HepG2 (cell line): ENCODE measurements around the gene NRN1L. TPM values are rescaled to one million over a fixed set of nuclear protein-coding genes. Genes with fewer than 3 reads are reported as not detected.

Experiments used
- HMG20A ChIP-seq: IDR thresholded peaks from 2 replicates; pipeline ENCODE4 v1.6.1; 2016; ENCODE audit warnings: borderline replicate concordance
- HOXA9 ChIP-seq: sonication (generic); formaldehyde crosslinking; IDR thresholded peaks from 2 replicates; pipeline ENCODE4 v1.8.1; 2022; ENCODE audit warnings: missing genetic modification reagents, mild to moderate bottlenecking, moderate library complexity, borderline replicate concordance
- MED13 ChIP-seq: sonication (generic); formaldehyde crosslinking; IDR thresholded peaks from 2 replicates; pipeline ENCODE4 v1.5.0; 2020; ENCODE audit warnings: missing genetic modification reagents
- NFKBIZ ChIP-seq: IDR thresholded peaks from 2 replicates; pipeline ENCODE4 v1.6.1; 2018; ENCODE audit warnings: missing genetic modification reagents, missing compliant biosample characterization
- NR2F2 ChIP-seq: IDR thresholded peaks from 2 replicates; pipeline ENCODE4 v1.6.1; 2012; ENCODE audit warnings: low read depth, inconsistent platforms, borderline replicate concordance
- RARG ChIP-seq: sonication (generic); formaldehyde crosslinking; IDR thresholded peaks from 2 replicates; pipeline ENCODE4 v1.4.0; 2020; ENCODE audit warnings: low read depth, mild to moderate bottlenecking, missing genetic modification reagents
- SMAD1 ChIP-seq: sonication (generic); formaldehyde crosslinking; IDR thresholded peaks from 2 replicates; pipeline ENCODE4 v1.4.0; 2020; ENCODE audit warnings: missing genetic modification reagents, low read depth, mild to moderate bottlenecking, borderline replicate concordance
- TEAD2 ChIP-seq: sonication (generic); formaldehyde crosslinking; IDR thresholded peaks from 2 replicates; pipeline ENCODE4 v1.9.0; 2021; ENCODE audit warnings: missing genetic modification reagents
- ZFP91 ChIP-seq: sonication (generic); formaldehyde crosslinking; IDR thresholded peaks from 2 replicates; pipeline ENCODE4 v1.9.0; 2022; ENCODE audit warnings: missing genetic modification reagents, mild to moderate bottlenecking, borderline replicate concordance
- ZKSCAN8 ChIP-seq: IDR thresholded peaks from 2 replicates; pipeline ENCODE4 v1.6.1; 2016; ENCODE audit warnings: borderline replicate concordance, missing genetic modification reagents, missing compliant biosample characterization
- ZMAT3 ChIP-seq: sonication (generic); formaldehyde crosslinking; conservative IDR thresholded peaks from 2 replicates; pipeline ENCODE4 v1.7.0; 2021; ENCODE audit warnings: missing genetic modification reagents
- ZNF205 ChIP-seq: IDR thresholded peaks from 2 replicates; pipeline ENCODE4 v1.6.1; 2018; ENCODE audit warnings: missing biosample characterization, missing genetic modification reagents
- ZNF274 ChIP-seq: sonication (generic); formaldehyde crosslinking; IDR thresholded peaks from 2 replicates; pipeline ENCODE4 v1.5.1; 2020; ENCODE audit warnings: mild to moderate bottlenecking, missing genetic modification reagents
- ZNF276 ChIP-seq: sonication (generic); formaldehyde crosslinking; IDR thresholded peaks from 2 replicates; pipeline ENCODE4 v1.4.0; 2020; ENCODE audit warnings: mild to moderate bottlenecking, low read depth, missing genetic modification reagents
- ZNF383 ChIP-seq: sonication (generic); formaldehyde crosslinking; IDR thresholded peaks from 2 replicates; pipeline ENCODE4 v1.4.0; 2020; ENCODE audit warnings: missing genetic modification reagents, mild to moderate bottlenecking, borderline replicate concordance
- ZNF543 ChIP-seq: sonication (generic); formaldehyde crosslinking; IDR thresholded peaks from 2 replicates; pipeline ENCODE4 v1.4.0; 2020; ENCODE audit warnings: mild to moderate bottlenecking, missing genetic modification reagents
- ZNF570 ChIP-seq: sonication (generic); formaldehyde crosslinking; IDR thresholded peaks from 2 replicates; pipeline ENCODE4 v1.4.0; 2020; ENCODE audit warnings: mild to moderate bottlenecking, missing genetic modification reagents, borderline replicate concordance
- ZNF678 ChIP-seq: sonication (generic); formaldehyde crosslinking; IDR thresholded peaks from 2 replicates; pipeline ENCODE4 v1.4.0; 2020; ENCODE audit warnings: mild to moderate bottlenecking, missing genetic modification reagents
- ZNF850 ChIP-seq: sonication (generic); formaldehyde crosslinking; conservative IDR thresholded peaks from 2 replicates; pipeline ENCODE4 v1.9.0; 2021; ENCODE audit warnings: mild to moderate bottlenecking, missing genetic modification reagents
- polyA plus RNA-seq, 8 experiments: library from polyadenylated mRNA; depleted of rRNA in 3 of 8; stranded (reverse) in 7 of 8; unstranded in 1 of 8; fragments of >200 nt; fragmentation: Illumina TruSeq in 4 of 8; extraction: Trizol in 4 of 8; gene quantifications; 2 replicates each; pipeline versions ENCODE4 v1.2.1 to v1.2.3, GENCODE V29; 2011 to 2016; ENCODE audit warnings: low read depth in 4 of 8, missing spikeins in 1 of 8, mixed read lengths in 1 of 8; ENCODE audit not compliant: insufficient read depth in 1 of 8
- total RNA-seq, 5 experiments: library from RNA; depleted of rRNA; stranded (reverse); fragments of >200 nt; fragmentation: Illumina TruSeq; extraction: Trizol; gene quantifications; 2 replicates each; pipeline ENCODE4 v1.2.3, GENCODE V29; 2016; ENCODE audit warnings: low read depth in 1 of 5
- TF ChIP-seq, protein P1 (sequence below): sonication (generic); formaldehyde crosslinking; IDR thresholded peaks from 2 replicates; pipeline ENCODE4 v1.9.0; 2021; ENCODE audit warnings: missing genetic modification reagents, borderline replicate concordance
- TF ChIP-seq, protein P2 (sequence below): sonication (generic); formaldehyde crosslinking; IDR thresholded peaks from 2 replicates; pipeline ENCODE4 v1.5.1; 2020; ENCODE audit warnings: missing genetic modification reagents, mild to moderate bottlenecking, borderline replicate concordance

Gene NRN1L
- total and polyA plus RNA-seq, 2 of the 13 experiments (the other 11 are each of a cell fraction or from before 2014, with no cell fraction given): 0.53 to 1.2 TPM

- TF ChIP-seq, protein P1, sequence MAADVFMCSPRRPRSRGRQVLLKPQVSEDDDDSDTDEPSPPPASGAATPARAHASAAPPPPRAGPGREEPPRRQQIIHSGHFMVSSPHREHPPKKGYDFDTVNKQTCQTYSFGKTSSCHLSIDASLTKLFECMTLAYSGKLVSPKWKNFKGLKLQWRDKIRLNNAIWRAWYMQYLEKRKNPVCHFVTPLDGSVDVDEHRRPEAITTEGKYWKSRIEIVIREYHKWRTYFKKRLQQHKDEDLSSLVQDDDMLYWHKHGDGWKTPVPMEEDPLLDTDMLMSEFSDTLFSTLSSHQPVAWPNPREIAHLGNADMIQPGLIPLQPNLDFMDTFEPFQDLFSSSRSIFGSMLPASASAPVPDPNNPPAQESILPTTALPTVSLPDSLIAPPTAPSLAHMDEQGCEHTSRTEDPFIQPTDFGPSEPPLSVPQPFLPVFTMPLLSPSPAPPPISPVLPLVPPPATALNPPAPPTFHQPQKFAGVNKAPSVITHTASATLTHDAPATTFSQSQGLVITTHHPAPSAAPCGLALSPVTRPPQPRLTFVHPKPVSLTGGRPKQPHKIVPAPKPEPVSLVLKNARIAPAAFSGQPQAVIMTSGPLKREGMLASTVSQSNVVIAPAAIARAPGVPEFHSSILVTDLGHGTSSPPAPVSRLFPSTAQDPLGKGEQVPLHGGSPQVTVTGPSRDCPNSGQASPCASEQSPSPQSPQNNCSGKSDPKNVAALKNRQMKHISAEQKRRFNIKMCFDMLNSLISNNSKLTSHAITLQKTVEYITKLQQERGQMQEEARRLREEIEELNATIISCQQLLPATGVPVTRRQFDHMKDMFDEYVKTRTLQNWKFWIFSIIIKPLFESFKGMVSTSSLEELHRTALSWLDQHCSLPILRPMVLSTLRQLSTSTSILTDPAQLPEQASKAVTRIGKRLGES (CRISPR knock-in tag): peak; percentile 41; the same call in 1 of the 2 replicates
- TF ChIP-seq NFKBIZ: no peak
- TF ChIP-seq ZNF276 (CRISPR knock-in tag): peak; percentile 60; the same call in 1 of the 2 replicates
- TF ChIP-seq ZNF383 (CRISPR knock-in tag): no peak
- TF ChIP-seq MED13 (CRISPR knock-in tag): peak; percentile 70; the same call in 1 of the 2 replicates
- no peak for TF ChIP-seq HOXA9 (CRISPR knock-in tag)
- TF ChIP-seq, protein P2, sequence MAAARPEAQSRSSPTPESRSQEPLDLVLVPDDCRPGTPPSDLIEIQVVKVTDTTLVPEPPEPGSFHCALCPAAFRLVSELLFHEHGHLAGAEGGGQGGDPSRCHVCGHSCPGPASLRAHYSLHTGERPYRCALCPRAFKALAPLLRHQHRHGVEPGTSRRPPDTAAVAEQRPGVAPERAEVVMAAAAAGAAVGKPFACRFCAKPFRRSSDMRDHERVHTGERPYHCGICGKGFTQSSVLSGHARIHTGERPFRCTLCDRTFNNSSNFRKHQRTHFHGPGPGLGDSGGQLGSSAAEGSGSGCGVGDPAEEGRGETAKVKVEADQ (CRISPR knock-in tag): peak; percentile 53; the same call in 1 of the 2 replicates
- no peak for TF ChIP-seq ZKSCAN8 (CRISPR knock-in tag)
- no peak; the same call in 1 of the 2 replicates for TF ChIP-seq ZNF274 (CRISPR knock-in tag)
- peak; percentile 76; the same call in 1 of the 2 replicates for TF ChIP-seq ZFP91
- TF ChIP-seq ZNF570 (CRISPR knock-in tag): no peak
- TF ChIP-seq TEAD2 (CRISPR knock-in tag): peak; percentile 53; the same call in 1 of the 2 replicates
- no peak for TF ChIP-seq ZNF850 (CRISPR knock-in tag)
- no peak for TF ChIP-seq NR2F2
- TF ChIP-seq SMAD1 (CRISPR knock-in tag): peak; percentile 79; the same call in 1 of the 2 replicates
- TF ChIP-seq ZNF205 (CRISPR knock-in tag): 0 out of 2 replicates have a peak, but pooled peaks have one; percentile 23
- TF ChIP-seq ZNF678: peak; percentile 89; the same call in 1 of the 2 replicates
- no peak for TF ChIP-seq RARG
- TF ChIP-seq ZMAT3 (CRISPR knock-in tag): no peak
- TF ChIP-seq ZNF543 (CRISPR knock-in tag): no peak; the same call in 1 of the 2 replicates
- TF ChIP-seq HMG20A (CRISPR knock-in tag): no peak
Measured at GRCh38 chr16:67892899-67893742, 8.4 kb downstream of the NRN1L start, which contains the start of gene PSKH1 (continued).
